GOT3 (cell line): Measurements from ENCODE around the gene HMG20A.
"Not testable (repeated sequence)": the region's sequence is repeated elsewhere in the genome, so short reads cannot be mapped to it uniquely, and the experiment has no call there.

ENCODE experiments used
- DNase-seq: peaks from one replicate; lab custom pipeline; 2025; ENCODE audit warnings: mixed read lengths; lab: John Stamatoyannopoulos, UW

HMG20A gene

DNA sequence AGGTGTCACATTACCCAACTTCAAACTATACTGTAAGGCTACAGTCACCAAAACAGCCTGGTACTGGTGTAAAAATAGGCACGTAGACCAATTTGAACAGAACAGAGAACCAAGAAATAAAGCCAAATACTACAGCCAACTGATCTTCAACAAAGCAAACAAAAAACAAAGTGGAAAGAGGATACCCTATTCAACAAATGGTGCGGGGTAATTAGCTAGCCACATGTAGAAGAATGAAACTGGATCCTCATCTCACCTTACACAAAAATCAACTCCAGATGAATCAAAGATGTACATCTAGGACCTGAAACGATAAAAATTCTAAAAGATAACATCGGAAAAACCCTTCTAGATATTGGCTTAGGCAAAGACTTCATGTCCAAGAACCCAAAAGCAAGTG lies 13.8 kb upstream of the HMG20A start:
- no peak for DNase-seq

DNA sequence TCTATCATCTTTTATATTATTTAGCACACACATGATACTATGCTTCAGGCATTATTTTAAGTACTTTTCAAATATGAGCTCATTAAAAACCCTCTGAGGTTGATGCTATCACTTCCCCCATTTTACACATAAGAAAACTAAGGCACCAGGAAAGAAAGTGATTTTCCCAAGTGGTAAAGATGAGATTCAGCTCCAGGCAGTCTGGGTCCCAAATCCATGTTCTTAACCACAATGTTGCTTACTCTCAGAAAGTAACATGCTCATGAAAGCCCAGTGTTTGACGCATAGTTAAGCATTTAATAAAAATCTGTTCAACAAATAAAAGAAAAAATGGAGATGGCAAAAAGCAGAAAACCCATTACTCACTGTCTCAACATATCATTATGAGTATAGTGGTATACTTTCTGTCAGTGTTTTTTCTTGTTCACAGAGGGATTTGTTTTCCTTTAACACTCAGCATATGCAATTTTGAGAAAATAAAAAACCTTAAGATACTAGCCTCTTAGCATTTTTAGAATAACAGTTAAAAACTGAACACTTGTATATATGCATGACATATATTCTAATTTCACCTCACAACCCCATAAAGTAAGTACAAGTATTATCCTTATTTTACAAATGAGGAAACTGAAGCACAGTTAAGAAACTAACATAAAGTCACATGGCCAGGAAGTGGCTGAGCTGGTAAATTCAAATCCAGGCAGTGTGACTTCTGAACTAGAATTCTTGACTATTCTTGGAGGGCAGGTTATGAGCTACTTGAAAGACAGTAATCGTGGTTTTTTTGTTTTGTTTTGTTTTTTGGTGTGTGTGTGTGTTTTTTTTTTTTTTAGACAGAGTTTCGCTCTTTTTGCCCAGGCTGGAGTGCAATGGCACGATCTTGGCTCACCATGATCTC lies 11.2 kb upstream of the HMG20A start:
- DNase-seq: no peak

GRCh38 chr15:77410157-77410500 lies 10.6 kb upstream of the HMG20A start:
- not testable (repeated sequence) for DNase-seq

GRCh38 chr15:77410701-77411618 lies 9.7 kb upstream of the HMG20A start:
- no peak for DNase-seq

GRCh38 chr15:77411619-77411976 lies 9.1 kb upstream of the HMG20A start:
- DNase-seq: no peak

- DNase-seq: no peak
Observed at GRCh38 chr15:77412972-77413698, 7.6 kb upstream of the HMG20A start.

- DNase-seq: no peak
Observed at GRCh38 chr15:77413699-77414349, 6.9 kb upstream of the HMG20A start.

DNA sequence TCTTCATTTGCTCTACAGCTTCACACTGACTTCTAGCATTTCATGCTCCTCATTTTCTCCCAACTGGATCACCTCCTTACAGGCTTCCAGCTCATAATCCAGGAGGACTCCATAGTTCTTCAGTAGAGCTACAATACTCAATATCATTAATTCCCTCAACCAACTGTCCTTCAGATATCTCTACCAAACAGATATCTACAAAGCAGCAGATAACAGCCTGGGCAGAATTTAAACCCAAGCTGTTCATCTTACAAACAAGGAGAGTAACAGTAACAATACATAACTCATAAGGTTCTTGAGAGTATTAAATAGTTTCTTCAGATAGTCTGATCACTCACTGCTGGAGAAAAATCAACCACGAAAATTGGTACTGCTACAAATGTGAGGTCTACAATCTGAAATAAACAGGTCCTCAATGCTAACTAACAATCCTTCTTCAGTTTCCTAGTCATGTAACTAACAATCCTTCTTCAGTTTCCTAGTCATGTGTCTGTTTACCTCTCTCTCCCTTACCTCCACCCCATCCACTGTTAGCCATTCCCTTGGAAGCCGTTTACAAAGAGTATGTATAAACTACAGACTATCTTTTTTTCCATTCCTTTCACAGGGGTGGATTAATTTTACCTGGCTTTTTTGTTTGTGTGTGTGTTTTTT lies 5.8 kb upstream of the HMG20A start:
- no peak for DNase-seq

- no peak for DNase-seq
Observed at GRCh38 chr15:77415450-77416147, 5.1 kb upstream of the HMG20A start.

DNA sequence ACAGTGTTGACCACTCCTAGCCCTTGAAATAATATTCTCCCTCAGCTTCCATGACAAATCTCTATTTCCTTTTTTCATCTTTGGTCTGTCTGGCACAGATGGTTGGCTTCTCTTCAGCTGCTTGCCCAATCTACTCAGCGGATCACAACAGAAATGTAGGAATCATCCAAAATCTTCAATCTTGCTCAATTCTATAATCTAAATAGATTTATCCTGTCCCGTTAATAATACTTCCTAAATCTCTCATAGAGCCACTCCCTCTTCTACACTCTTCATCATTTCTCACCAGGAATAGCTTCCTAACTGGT lies 4.6 kb upstream of the HMG20A start:
- no peak for DNase-seq

GRCh38 chr15:77416954-77417353 lies 3.7 kb upstream of the HMG20A start:
- DNase-seq: no peak

- DNase-seq: no peak
Observed at GRCh38 chr15:77417602-77418001, 3.1 kb upstream of the HMG20A start.

- DNase-seq: no peak
Observed at GRCh38 chr15:77418391-77418965, 2.2 kb upstream of the HMG20A start.

DNA sequence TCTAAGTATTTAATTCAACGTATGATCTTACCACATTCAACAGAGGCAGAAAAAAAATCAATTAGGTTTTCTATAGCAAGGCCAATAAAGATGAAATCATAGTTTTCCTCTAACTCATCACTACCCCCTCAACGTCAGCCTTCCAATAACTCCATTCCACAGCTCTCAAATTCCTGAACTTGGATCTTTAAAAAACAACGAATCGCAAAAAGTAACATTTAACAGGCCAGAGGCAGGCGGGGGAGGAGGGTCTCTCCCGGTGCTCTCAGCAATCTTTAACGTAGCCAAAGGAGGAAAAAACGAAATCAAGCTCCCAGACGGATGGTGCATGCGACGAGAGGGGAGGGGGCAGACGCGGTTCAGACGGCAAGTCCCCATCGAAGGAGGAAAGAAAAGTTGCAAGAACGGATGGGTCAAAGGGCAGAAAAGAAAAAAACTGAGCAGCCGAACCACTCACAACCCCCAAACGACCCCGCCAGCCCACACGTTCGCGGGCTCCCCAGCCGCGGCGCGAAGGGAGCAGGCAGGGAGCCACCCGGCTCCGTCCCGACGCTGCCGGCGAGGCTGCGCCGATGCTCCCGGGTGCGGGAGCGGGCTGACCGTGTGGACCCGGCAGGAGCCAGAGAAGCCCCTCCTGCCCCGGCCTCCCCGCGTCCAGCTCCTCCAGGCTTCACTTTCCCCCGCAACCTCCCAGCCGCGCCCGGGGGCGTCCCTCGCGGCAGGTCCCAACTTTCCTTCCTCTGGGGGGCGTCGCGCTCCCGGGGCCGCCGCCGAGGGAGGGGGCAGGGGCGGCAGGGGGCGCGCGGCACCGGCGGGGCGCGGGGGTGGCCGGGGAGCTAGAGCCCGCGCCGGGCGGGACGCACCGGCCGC lies 1.5 kb upstream of the HMG20A start:
- DNase-seq: no peak

GRCh38 chr15:77419836-77420609 lies 665 bp upstream of the HMG20A start, which contains the start of gene PEAK1:
TSS of gene PEAK1 (minus strand) at chr15:77420104. CDS start at chr15:77181926, 238,178 bp downstream.
- peak; percentile 91 for DNase-seq

DNA sequence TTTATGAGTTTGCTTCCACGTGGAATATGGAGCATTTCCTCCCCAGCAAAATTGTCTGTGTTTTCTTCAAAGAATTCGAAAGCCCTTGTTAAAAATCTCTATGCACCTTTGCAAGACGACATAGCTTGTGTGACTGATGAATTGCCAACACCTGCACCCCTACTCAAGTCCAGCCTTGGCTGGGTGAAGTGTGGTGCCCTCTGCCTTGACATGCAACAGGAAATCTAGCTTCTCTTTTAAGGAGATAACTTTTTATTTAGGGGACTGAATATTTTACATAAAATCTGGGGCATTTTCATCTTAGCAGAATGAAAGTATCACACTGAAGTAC lies 647 bp downstream of the HMG20A start:
- no peak for DNase-seq

GRCh38 chr15:77425104-77425503 lies 4.4 kb downstream of the HMG20A start:
- DNase-seq: no peak

DNA sequence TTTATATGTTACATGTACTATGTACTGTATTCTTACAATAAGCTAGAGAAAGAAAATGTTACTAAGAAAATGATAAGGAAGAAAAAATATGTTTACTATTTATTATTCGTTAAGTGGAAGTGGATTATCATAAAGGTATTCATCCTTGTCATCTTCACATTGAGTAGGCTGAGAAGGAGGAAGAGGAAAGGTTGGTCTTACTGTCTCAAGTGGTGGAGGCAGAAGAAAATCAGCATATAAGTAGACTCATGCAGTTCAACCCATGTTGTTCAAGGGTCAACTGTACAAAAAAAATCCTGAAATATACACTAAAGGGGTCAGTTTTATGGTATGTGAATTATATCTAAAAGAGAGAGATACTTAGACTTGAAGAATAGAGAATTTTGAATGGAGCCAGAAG lies 5.7 kb downstream of the HMG20A start:
- no peak for DNase-seq

DNA sequence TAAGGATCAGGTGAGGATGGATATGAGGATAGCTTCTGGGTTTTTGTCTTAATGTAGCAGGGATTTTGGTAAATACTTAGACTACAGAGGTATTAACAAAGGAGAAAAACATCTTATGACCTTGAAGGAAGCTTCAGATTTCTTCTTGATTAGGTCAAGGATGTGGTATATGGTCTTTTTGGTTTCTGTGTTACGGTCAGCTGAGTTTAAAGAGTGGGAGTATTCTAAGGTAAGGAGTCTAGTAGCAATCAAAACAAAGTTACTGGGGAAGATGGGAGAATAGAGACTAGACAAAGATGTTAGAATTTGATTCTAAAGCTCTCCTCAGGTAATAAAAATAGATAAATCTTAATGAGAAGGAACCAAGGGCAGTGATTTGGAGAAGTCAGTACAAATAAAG lies 6.2 kb downstream of the HMG20A start:
- no peak for DNase-seq
